Occipital lobe (tissue), 2 donors: ENCODE measurements around the gene GRIK4. TPM values are rescaled to one million over a fixed set of nuclear protein-coding genes. Genes with fewer than 3 reads are reported as not detected.
"Not testable (repeated sequence)": the region's sequence is repeated elsewhere in the genome, so short reads cannot be mapped to it uniquely, and the experiment has no call there.

ENCODE experiments used
- DNase-seq: peaks from one replicate; lab custom pipeline; 2025; lab: John Stamatoyannopoulos, UW
- total RNA-seq: library from RNA; depleted of rRNA; stranded (reverse); fragments of >200 nt; gene quantifications from one replicate; pipeline ENCODE4 v1.2.3, GENCODE V29; 2014

GRIK4 gene
- total RNA-seq, 1 donor from 2014 or later: 2.3 TPM

DNA sequence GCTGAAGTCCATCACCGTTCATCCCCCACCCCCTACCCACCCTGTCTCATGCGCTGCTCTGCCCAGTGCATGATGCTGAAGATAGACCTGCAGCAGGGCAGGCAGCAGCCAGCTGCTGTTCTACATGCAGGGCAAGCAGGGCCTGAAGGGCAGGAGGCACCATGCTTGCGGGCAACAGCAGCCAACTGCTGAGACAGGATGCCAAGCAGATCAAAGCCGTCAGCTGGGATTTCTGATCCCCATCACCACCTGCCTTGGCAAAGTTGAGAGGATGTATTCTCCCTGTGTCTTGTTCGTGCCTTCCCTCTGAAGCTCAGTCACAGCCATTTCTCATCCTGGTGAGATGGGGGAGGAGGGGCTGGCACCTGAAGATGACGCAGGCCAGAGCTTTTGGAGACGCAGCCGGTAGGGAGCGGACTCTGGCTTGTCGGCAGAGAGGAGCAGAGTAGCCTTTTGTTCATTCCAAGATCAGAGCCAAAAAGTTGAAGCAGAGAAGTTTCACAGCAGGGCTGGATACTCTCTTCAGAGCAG, 227.0 kb downstream of the GRIK4 start:
- DNase-seq: no peak

DNA sequence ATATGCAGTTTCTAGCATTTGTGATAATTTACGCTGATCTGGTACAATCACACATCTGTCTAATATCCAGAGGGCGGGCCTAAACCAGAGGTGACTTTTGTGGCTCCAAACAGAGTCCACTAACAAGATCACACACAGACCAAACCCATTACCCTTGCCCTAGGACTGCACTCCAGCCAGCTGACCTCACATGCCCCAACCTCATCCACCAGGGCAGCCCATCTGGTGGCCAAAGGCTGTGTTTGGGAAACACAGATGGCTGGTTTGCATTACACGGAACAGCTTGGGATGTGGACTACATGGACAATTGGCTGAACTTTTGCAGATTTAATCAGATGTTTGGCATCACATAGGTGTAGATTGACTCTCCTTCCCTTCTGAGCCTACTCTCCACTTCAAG, 228.2 kb downstream of the GRIK4 start:
- no peak for DNase-seq

DNA sequence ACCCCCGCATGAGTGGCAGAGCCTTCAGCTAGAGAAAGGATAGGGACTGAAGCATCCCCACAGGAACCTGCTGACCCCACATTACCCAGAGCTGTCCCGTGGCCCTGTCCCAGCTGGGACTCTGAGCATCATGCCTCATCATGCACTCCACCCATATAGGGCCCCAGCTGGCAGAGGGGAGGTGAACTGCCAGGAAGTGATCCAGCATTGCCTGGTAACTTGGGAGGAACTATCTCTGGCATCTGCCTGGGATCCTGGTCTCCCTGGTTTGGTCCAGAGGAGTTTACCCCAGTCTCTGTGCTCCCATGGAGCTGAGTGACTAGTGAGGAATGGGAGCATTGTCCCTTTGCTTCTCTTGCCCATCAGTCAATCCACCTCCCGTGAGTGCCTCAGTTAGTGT, 228.8 kb downstream of the GRIK4 start:
- no peak for DNase-seq

DNA sequence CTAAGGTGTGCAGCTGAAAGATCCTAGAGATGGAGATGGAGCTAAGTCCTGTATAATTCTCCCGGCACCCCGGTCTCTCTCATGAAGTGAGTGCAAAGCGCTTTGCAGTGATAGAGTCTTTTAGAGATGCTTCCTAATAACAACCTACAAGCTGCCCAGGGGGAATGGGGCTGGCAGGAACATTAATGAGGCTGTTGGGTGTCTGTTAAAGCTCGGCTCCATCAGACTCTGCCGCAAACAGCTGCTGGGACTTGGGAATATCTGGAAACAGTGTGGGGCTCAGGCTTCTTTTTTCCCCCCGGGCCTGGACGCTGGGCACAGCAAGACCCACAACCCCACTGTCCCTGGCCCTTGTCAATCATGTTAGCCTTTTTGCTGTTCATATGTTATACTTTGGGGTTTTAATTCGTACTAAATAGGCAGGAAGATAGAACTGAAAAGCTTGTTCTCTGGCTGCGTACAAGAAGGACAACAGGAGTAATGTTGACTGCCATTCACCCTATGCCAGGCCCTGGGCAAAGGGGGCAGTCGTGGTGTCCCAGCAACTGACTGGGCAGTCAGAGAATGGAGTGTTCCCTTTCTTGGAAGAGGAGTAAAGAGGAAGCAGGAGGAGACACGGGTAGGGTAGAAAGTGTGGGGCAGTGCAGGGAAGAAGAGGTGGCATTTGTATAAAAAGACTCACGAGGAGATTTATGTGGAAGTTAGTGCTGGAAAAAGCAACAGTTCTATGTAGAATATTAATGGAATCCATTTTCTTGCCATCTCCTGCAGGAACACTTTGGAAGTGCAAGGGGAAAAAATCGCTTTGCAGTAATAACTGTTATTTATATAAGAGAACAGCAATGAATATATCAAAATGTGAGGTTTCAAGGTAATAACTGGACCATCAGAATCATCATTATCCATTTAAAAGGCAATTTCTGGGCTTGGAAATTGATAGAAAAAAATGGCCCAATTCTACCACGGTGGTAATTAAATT, 232.8 kb downstream of the GRIK4 start:
- no peak for DNase-seq

DNA sequence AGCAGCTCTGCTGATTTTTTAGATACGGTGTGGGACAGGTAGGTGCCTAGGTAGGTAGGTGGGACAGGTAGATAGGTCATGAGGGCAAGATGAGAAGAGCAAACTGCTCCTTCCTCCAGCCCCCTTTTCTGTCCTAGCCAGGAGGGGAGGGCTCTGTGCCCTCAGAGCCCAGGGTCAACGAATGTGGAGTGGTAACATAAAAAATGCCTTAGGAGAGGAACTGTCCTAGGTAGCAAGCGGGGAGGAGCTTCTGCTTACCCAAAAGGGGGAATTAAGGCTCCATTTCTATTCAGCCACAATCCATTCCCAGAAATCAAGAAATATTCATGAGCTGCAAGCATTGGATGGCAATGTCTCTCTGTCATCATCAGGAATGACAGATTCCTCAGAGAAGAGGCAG, 234.8 kb downstream of the GRIK4 start:
- no peak for DNase-seq

DNA sequence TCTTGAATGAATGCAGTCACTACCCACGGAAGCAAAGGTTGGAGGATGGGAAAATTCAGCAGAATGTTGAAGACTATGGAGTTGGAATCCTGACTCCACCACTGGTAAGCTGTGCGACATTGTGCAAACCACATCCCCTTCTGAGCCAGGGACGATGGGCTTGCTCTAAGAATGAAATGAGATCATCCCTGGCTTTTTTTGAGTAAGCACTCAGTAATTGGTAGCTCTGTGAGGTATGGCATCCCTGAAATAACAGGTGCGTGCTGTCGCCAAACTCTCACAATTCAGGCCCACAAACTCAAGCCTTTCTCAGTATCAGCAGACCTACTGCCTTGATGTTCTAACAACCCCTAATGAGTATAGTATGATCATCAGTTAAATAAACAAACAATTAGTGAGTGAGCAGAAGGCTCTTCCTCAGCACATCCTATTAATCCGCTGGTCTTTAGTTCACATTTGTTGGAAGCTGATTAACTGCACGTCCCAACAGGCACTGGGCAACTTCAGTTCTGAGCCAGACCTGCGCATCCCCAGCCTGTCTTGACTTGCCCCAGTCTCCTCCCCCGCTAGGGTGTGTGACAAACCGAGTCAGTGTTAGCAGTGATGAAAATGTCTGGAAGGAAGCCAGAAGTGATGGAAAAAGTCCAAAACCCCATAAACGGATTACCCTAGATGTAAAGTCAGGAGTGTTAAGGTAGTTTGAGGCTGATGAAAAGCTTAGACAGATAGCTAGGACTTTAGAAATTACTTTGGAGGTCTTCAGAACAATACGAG, 235.5 kb downstream of the GRIK4 start:
- no peak for DNase-seq

DNA sequence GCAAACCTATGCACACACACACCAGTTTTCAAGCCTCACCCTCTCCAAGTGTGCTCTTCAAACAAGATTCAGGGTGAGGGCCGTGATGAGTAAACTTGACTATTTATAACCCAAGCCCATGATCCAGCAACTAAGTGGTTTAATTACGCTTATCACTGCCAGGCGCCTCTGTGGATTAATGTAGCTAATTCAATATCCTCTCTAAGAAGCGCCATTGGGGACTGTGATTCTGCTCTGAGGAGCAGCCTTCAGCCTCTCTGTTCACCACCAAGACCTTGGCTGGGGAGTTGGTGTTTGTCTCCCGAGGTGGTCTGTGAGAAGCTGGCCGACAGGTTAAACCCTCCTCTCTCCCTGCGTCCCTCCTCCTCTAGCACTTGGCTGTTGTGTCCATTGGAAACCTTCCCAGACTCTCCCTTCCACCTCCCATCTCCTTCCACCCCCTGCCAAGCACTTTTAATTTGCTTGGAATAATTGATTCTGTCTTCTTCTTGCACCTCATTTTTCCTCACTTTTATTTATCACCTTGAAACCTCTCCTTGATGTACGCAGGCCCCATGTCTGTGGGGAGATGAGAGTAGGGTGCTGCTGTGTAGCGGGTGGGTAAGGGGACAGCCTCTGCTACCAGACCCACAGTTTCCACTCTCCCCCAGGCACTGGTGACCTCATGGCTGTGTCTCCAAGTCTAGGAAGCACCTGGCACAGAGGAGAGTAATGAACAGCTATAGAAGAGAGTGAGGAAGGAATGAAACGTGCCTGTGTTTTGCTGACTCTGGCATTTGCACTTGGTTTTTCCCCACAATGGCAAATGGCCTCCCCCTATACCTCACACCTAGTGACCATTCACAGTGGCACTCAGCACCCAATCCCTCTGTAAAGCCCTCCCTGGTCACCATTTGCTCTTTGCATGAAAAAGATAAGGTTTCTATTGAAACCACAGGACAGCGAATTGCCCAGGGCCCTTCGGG, 236.6 kb downstream of the GRIK4 start:
- no peak for DNase-seq

DNA sequence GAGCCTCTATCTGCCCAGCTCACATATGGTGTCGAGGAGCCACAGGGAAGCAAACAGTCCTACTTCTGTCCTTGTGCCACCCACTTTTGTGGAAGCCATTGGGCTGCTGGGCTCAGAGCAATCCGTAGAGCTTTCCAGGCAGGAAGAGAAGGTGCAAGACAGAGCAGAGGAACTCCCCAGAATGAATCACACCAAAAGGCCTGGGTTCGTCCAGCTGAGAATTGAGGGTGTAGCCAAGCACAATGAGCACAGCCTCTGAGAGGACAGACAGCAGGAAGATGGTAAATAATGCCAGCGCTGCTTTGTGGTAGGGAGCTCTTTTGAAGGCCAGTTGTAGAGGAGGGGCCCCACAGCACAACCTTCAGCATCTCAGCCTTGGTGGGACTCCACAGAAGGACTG, 237.8 kb downstream of the GRIK4 start:
- no peak for DNase-seq

DNA sequence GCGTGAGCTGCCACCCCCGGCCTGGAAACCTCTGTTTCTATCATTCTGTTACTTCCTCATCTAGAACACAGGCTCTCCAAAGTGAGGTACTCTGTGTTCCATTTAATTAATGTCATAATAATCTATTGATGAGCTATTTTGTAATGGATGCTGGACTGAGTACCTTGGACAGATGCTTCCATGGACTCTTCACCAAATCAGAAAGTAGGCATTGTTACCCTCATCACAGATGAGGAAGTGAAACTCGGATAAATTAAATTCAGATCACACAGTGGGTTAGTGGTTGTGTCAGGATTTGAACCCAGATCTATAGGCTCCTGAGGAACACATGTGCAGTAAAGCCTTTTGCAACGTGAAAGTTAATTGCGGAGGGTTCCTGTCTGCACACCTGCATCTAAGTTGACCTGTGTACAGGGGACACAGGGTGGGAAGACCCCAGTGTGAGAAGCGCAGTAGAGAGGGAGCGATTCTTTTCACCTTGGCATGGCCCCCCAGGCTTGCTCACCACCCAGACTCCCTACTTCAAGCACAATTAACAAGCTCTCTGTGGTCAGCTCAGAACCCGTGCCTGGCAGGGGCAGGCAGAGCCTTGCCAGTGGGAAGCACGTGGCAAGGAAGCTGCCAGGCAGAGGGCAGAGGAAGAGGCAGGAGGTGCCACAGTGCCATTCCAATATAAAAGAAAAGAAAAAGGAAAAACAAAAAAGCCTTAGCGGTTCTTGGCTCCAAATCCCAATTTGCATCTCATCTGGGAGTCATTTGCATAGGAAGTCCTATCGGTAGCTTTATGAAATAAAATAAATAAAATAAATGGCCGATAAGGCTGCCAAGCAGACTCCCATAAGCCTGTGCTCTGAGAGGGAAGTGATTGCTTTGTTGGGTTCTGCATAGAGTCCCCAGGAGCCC, 239.3 kb downstream of the GRIK4 start:
- DNase-seq: no peak

DNA sequence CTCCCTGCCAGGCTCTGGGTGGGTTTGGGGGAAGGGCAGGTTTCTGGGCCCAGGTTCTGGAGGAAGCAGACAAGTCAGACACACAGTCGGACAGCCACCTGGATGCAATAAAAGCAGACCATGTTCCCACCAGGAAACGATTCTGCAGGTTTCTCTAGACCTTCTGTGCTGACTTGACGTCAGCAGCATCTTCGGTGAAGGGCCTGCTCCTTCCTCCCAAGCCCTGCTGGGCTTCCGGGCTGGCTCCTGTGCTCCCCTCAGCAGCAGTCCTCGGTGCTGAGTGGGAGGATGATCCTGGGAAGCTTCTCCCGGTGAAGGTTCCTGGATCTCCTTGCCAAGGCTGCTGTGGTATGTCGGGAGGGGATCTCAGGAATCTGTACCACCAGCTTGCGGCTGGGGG, 240.0 kb downstream of the GRIK4 start:
- DNase-seq: peak; percentile 27

DNA sequence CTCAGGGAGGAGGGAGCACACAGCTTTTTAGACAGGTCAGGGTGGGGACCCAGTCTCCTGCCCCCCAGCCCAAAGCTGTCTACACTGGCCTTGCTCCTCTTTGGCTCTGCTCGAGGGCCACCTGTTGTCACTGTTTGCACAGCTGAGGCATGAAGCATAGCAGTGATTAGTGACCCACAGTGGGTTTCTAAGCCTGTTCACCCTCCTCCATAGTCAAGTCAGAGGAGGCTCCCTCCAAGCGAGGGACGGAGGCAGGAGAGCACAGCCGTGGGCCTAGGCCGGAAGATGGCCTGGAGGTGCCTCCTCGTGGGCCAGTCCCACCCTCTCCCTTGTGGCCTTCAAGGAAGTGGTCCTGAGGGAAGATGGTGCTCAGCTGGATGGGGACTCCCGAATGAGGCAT, 241.1 kb downstream of the GRIK4 start:
- DNase-seq: no peak

DNA sequence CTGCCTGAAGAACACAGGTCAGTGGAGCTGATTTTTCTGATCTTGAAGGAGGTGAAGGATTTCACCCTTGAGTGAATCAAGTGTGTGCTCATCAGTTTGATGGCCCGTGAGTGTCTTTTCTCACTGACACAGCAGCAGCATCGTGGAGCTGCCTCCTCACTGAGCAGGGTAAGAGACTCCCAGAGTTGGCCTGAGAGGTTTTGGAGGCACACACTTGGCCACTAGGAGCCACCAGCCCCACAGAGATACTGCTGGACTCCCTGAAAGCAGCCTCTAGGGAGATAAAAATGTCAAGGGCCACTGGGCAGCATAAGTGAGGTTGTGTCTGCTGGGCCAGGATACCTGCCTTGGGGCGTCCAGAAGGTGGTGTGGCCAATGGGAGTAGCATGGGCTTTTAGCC, 245.4 kb downstream of the GRIK4 start:
- DNase-seq: no peak

DNA sequence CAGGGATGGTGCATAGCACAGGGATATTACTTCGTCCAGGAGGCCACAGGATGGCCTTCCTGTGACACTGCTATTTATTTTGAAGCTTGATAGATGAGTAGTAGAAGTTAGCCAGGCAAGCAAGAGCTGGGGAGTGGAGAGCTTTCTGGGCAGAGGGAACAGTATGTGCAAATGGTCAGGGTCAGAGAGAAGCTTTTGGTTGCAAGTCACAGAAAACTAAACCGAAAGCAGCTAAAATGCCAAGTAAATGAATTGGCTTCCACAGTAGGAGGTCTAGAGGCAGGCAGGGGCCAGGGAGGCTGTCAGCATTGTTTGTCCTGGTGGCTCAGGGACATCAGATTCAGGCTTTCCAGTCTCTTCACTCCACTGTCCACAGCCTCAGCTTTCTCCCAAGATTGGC, 247.5 kb downstream of the GRIK4 start:
- no peak for DNase-seq

DNA sequence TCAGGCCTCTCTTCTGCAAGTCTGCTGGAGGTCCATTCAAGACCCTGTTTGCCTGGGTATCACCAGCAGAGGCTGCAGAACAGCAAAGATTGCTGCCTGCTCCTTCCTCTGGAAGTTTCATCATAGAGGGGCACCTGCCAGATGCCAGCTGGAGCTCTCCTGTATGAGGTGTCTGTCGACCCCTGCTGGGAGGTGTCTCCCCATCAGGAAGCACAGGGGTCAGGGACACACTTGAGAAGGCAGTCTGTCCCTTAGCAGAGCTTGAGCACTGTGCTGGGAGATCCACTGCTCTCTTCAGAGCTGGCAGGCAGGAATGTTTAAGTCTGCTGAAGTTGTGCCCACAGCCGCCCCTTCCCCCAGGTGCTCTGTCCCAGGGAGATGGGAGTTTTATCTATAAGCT, 254.2 kb downstream of the GRIK4 start:
- not testable (repeated sequence) for DNase-seq

DNA sequence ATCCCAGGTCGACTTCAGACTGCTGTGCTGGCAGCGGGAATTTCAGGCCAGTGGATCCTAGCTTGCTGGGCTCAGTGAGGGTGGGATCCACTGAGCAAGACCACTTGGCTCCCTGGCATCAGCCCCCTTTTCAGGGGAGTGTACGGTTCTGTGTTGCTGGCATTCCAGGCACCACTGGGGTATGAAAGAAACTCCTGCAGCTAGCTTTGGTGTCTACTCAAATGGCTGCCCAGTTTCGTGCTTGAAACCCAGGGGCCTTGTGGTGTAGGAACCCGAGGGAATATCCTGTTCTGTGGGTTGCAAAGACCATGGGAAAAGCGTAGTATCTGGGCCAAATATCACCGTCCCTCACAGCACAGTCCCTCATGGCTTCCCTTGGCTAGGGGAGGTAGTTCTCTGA, 254.8 kb downstream of the GRIK4 start:
- no peak for DNase-seq

DNA sequence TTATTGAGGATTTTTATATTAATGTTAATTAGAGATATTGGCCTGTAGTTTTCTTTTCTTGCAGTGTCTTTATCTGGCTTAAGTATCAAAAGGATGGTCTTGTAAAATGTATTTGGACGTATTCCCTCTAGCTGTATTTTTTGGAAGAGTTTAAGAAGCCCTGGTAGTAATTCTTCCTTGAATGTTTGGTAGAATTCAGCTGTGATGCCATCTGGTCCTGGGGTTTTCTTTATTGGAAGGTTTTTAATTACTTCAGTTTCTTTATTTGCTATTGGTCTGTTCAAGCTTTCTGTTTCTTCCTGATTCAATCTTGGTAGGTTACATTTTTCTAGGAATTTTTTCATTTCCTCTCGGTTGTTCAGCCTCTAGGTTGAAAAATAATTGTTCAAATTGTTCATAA, 257.4 kb downstream of the GRIK4 start:
- no peak for DNase-seq

DNA sequence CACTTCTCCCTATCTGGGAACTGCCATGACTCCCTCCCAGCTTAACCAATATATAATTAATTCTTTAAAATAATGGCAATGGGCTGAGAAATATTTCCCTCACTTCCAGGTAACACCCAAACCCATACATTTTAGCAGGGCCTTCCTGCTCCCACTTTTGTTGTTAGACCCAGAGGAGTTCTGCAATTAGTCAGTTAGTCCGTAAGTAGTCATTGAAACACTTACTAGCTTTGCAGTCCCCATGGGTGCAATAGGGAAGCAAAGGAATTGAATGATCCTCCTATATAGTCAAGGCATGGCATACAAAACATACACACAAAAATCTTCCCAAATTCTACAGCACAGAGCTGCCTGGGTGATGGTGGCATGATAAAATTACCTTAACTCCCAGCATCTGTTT, 258.4 kb downstream of the GRIK4 start:
- DNase-seq: no peak

DNA sequence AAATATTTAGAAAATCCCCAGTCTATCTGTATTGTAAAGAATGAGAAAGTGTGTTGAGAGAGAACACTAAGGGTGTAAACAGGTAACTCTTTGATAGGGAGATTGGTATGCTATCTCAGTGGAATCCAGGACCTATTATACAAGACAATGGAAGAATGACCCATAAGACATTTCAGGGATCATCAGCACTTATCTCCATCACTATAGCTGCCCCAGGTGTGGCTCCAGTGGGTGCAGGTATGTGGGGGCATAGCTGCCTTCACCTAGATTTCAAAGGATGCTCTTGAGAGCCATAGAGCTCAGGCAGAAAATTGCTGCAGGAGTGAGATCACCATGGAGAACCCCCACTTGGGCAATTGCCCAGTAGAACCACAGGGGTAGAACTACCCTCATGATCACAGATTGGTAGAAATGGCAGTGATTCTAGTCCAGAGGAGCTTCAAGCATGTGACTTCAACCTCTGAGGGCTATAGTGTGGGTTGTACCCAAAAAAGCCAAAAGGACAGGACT, 260.1 kb downstream of the GRIK4 start:
- no peak for DNase-seq

DNA sequence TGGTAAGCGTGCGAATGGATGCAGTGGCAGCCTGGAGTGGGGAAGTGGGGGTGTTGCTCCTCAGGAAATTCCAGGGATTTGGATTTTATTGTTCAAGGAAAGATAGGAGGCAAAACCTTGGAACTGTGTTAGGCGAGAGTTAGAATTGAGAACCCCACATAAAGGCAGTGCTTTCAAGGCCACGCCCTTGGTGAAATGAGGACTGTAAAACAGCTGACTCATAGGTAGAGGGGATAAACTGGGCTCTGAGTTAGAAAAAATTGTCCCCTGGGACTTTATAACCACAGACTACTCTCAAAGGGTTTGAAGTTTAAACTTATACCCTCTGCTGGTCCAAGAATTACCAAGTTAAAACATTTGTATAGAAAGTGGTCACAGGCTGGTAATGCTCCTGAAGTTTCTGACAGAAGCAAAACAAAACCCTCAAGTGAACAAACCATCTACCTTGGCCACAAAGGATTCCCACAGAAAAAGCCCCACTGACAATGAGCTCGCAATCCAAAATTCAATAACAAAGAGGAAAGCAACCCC, 262.0 kb downstream of the GRIK4 start:
- DNase-seq: no peak
